Kidney capillary endothelial cell (primary cell): ENCODE measurements around the gene ZNF701.
"Not testable (repeated sequence)": the region's sequence is repeated elsewhere in the genome, so short reads cannot be mapped to it uniquely, and the experiment has no call there.

ENCODE experiments used
- DNase-seq: peaks from one replicate; pipeline ENCODE4 v3.0.0-alpha.2; 2018; ENCODE audit warnings: low spot score

The ZNF701 gene

GRCh38 chr19:52566588-52566987 lies 3.5 kb upstream of the ZNF701 start:
- DNase-seq = no peak

GRCh38 chr19:52567921-52568320 lies 2.2 kb upstream of the ZNF701 start:
- DNase-seq = no peak

GRCh38 chr19:52569638-52569999 lies 468 bp upstream of the ZNF701 start:
- DNase-seq = not testable (repeated sequence)

- no peak for DNase-seq
These were observed 14.8 kb downstream of the ZNF701 start for GRCh38 chr19:52584736-52585440.

- no peak for DNase-seq
These were observed 15.5 kb downstream of the ZNF701 start for GRCh38 chr19:52585604-52586003.

- DNase-seq = no peak
These were observed 20.6 kb downstream of the ZNF701 start for GRCh38 chr19:52590728-52591127.

GRCh38 chr19:52592301-52592700 lies 22.2 kb downstream of the ZNF701 start:
- DNase-seq = no peak

- not testable (repeated sequence) for DNase-seq
These were observed 23.4 kb downstream of the ZNF701 start for GRCh38 chr19:52593441-52593840.

- no peak for DNase-seq
These were observed 29.2 kb downstream of the ZNF701 start for GRCh38 chr19:52599241-52599640.

GRCh38 chr19:52600639-52601024 lies 30.5 kb downstream of the ZNF701 start:
- no peak for DNase-seq

- DNase-seq = peak; percentile 73
These were observed 31.2 kb downstream of the ZNF701 start for GRCh38 chr19:52601025-52601973.

GRCh38 chr19:52601974-52602366 lies 31.9 kb downstream of the ZNF701 start:
- not testable (repeated sequence) for DNase-seq

- DNase-seq = no peak
These were observed 32.9 kb downstream of the ZNF701 start for GRCh38 chr19:52602941-52603340.

- DNase-seq = no peak
These were observed 33.6 kb downstream of the ZNF701 start for GRCh38 chr19:52603558-52604207.

- no peak for DNase-seq
These were observed 43.3 kb downstream of the ZNF701 start for GRCh38 chr19:52613299-52613906.

GRCh38 chr19:52621376-52621775 lies 51.3 kb downstream of the ZNF701 start:
- no peak for DNase-seq

- DNase-seq = no peak
These were observed 52.2 kb downstream of the ZNF701 start for GRCh38 chr19:52622261-52622660.

- no peak for DNase-seq
These were observed 56.8 kb downstream of the ZNF701 start for GRCh38 chr19:52626915-52627314.

GRCh38 chr19:52627441-52627840 lies 57.4 kb downstream of the ZNF701 start:
- not testable (repeated sequence) for DNase-seq

GRCh38 chr19:52635786-52636570 lies 65.9 kb downstream of the ZNF701 start:
- DNase-seq = no peak
